ENCODE data around the gene ACTR6.
"Not testable (repeated sequence)": the region's sequence is repeated elsewhere in the genome, so short reads cannot be mapped to it uniquely, and the experiment has no call there.

Gene ACTR6

DNA sequence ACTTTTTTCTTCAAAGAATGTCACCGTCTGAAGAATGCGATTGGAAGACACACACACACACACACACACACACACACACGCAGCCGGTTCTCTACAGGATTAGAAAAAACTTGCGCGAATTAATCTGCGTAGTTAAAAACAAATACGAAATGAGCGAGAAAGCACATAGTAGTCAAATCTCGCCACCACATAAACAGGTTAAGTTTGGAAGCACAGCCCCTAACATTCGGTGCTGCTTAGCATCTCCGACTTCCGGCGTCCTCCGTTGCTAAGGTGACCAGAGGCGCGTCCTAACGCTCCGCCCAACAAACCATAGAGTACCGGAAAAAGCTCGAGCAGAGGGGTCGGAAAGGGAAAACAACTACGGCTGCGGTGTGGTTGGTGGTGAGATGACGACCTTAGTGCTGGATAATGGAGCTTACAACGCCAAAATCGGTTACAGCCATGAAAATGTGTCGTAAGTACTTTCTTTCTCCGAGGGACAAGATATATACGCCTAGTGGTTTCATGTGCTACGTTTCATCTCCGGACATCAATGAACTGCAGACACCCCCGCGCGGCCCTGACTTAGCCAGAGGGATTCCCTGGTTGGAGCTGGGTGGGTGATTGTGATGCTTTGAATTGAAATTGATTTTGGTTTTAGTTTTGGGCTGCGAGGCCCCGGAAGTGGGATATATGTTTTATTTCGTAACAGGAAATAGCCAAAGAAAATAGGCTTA is at the start of gene ACTR6:
Gene ACTR6, plus strand, starts transcription at position 353 of the 719 bp plus-strand sequence. Its CDS starts 37 bp downstream, at position 390.
- peak; percentile 98 for DNase-seq (ENCODE audit: low read depth, low spot score)

- no peak for DNase-seq (ENCODE audit: low read depth, low spot score)
Measured at GRCh38 chr12:100151769-100152168, 48.8 kb upstream of the ACTR6 start.

GRCh38 chr12:100153131-100153530 is 47.5 kb upstream of the ACTR6 start:
- no peak for DNase-seq (ENCODE audit: low read depth, low spot score)

DNA sequence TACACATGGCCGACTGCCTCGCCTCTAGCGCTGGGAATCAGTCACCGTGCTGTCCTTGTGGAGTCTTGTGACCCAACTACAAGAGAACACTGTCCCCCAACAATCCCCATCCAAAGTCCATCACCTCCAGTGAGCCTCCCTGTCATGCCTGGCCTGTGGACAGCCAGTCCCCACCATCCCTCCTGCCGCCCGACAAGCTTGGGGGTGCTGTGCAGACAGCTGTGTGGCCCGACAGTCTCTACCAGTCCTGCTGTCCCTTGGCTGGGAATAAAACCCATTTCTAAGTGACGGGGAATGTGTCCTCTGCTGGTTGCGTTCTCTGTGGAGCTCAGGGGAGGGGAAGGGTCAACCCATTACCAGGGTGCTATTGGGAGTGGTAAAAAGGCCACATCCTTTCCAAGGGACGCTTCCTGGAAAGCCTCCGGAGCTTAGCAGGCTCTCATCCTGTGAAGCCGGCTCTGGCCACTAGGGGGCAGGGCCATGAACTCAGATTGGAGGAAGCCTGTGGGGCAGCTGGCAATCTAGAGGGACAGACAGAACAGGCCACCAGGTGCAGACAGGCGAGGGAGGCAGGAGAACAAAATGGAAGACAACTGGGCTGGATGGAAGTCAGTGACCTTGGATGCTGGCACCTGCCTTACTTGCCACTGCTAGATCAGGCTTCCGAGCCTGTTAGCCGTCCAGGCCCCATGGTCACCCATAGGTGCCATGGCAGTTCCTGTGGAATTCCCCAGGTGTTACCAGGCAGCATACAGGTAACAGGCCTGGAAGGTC is 46.0 kb upstream of the ACTR6 start:
- DNase-seq (ENCODE audit: low read depth, low spot score): peak; percentile 61

GRCh38 chr12:100156731-100157426 is 43.7 kb upstream of the ACTR6 start:
- no peak for DNase-seq (ENCODE audit: low read depth, low spot score)

DNA sequence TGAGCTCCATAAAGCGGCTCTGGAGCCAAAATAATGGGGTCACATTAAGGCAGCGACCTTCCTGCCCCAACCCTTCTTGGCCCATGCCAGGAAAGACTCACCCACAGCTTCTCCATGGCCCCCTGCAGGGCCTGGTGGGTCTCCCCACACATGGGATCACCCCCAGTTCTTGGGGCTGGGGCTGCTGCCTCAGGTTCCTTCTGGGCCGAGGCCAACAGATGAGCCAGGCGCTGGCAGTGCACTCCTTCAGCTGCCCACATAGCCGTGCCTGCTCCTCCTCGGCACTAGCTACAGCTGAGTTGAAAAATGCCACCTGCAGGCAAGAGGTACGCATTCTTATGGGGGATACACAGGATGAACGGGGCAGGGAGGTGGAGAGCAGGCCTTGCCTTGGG is 43.2 kb upstream of the ACTR6 start:
- no peak for DNase-seq (ENCODE audit: low read depth, low spot score)

GRCh38 chr12:100158535-100158934 is 42.1 kb upstream of the ACTR6 start:
- no peak for DNase-seq (ENCODE audit: low read depth, low spot score)

DNA sequence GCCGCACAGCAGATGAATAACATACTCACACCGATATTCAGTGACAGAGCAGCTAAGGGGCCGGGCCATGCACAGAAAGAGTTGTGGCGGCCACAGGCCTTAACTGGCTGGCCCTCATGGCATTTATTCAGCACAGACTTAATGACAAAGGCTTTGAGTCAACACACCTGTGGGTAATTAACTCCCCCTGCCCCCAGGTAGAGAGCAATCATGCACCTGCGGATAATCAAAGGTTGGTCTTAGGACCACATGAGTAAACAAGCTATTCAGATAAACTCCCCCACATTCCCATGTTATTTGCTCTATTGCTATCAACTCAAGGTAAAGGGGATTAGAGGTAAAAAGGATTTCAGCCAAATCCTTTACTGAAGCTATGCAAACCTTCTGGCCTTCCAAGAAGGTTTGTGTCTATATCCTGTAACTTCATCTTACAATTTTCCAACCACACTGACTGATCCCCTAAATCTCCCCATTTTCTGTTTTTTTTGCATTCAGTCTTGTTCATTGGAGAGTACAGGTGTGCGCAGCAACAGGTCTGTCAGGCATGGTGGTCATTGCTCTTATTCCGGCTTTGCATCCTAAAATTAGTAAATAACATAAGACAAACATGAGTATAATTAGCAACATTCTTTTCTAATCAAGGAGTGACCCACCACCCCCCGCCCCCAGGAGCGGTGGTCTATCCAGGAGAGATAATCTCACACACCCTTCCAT is 41.1 kb upstream of the ACTR6 start:
- DNase-seq (ENCODE audit: low read depth, low spot score): no peak

GRCh38 chr12:100163416-100164152 is 37.0 kb upstream of the ACTR6 start:
- peak; percentile 83 for DNase-seq (ENCODE audit: low read depth, low spot score)

DNA sequence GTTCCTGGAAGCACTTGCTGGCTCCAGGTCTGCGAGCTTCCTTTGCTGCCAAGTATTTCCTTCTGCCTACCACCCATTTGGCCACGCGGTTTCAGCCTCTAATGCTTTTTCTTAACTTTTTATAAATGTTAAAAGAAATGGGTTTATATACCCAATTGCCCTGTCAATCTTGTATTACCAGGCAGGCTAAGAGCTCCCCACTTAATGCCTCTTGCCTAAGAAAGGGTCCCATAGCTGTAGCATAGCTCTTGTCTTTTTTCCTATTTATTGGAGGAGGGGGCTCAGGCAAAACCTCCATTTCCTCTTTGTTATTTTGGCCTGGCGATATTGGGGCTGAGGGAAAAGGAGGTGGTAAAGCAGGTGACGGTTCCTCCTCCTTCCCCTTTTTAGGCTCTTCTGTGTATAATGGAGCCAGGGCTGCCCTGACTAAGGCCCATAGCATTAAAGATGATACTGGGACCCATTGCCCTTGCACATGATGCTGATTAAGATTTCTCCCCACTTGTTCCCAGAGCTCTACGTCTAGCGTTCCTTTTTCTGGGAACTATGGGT is 36.4 kb upstream of the ACTR6 start:
- DNase-seq (ENCODE audit: low read depth, low spot score): no peak

- no peak for DNase-seq (ENCODE audit: low read depth, low spot score)
Measured at GRCh38 chr12:100165356-100165755, 35.3 kb upstream of the ACTR6 start.

DNA sequence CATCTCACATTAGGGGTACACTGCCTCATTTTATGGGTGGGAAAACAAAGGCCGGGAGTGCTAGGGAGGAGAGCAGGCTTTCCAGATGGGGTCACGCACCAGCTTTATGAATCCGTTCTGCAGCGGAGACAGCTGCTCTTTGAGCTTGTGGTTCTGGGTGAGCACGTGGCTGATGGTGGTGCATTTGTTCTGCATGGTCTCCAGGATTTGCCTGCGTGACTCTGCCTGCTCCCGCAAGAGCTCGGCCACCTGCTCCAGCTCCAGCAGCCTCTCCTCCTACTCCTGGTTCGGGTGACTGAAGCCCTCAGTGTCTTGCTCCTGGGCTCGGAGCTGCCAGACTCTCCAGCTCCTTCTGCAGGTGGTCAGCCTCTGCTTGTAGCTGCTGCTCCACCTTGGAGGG is 34.4 kb upstream of the ACTR6 start:
- no peak for DNase-seq (ENCODE audit: low read depth, low spot score)

- DNase-seq (ENCODE audit: low read depth, low spot score): no peak
Measured at GRCh38 chr12:100168562-100168961, 32.1 kb upstream of the ACTR6 start.

- DNase-seq (ENCODE audit: low read depth, low spot score): no peak
Measured at GRCh38 chr12:100169345-100169744, 31.3 kb upstream of the ACTR6 start.

DNA sequence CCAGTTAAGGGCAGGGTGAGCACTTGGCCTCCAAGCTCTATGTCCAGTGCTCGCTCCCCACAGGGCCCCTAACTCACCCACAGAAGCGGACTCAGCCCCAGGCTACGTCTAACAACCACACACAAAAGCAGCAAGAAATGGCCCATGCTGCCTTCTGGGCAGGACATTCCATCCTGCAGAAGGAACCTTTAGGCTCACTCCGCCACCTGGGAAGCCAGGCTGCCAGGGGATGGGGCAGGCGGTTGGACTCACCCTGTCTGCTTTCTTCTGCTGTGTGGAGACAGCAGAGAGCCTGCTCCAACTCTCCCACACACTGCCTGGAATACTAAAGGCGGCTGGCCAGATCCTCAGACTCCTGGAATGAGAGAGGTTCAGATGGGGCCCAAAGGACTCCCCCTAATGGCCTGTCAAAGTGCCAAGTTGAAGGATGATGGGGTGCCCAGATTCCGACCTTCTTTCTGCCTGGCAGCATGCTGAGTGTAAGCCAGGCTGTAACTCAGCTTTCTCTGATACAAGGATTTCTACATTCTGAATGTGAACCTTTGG is 30.2 kb upstream of the ACTR6 start:
- DNase-seq (ENCODE audit: low read depth, low spot score): no peak

DNA sequence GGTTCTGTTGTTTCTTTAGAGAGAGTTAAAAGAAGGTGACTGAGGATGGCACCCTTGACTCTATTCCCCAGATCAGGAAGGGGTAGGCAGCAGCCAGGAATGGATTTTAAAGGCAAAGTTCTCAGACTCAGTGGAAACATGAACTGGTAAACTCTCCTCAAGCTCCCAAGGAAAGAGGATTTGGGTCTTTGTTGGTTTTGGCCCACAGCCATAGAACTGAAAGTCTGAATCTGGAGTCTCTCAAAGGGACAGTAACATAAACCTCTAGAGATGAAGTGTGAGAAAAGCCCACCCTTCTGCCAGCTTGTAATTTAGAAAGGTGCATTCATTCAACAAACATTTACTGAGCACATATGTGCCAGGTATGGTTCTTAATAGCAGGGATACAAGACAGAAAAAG is 29.4 kb upstream of the ACTR6 start:
- DNase-seq (ENCODE audit: low read depth, low spot score): peak; percentile 23

DNA sequence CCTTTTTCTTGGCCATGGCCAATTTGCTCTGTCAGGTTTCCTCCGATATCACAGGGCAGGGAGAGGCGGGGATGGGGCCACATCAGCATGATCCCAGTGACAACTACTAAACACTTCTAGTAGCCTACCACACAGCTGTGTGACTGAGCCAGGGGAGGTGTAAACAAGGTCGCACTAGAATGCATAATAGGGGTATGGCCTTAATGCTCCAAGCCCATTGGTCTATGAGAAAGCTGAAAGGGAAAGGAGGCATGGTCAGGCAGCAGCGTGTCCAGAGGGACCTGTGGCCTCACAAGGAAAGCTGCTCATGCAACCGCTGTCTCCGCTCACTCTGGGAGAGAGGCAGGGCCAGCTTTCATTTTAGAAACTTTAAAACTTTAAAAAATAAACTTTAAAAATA is 27.5 kb upstream of the ACTR6 start:
- no peak for DNase-seq (ENCODE audit: low read depth, low spot score)

DNA sequence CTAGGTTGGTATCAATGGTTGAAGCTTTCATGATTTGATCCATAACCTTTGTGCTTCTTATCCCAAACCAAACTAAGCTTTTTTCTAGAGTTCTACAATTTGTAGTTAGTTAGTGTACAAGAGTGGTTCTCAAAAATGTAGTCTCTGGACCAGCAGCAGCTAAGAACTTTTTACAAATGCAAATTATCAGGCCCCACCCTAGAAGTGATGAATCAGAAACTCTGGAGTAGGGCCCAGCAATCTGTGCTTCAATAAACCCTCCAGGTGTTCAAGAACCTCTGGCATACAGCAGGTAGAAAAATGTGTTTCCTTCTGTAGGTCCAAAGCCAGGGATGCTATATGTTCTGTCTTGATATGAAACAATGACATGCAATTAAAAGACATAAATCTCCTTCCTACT is 26.1 kb upstream of the ACTR6 start:
- no peak for DNase-seq (ENCODE audit: low read depth, low spot score)

- not testable (repeated sequence) for DNase-seq (ENCODE audit: low read depth, low spot score)
Measured at GRCh38 chr12:100176493-100176892, 24.1 kb upstream of the ACTR6 start.

GRCh38 chr12:100179252-100179651 is 21.4 kb upstream of the ACTR6 start:
- no peak for DNase-seq (ENCODE audit: low read depth, low spot score)
